Right lobe of liver (tissue), 6 donors: ENCODE results near the gene SOX30. TPM values are rescaled to one million over a fixed set of nuclear protein-coding genes. Genes with fewer than 3 reads are reported as not detected.
"Not testable (repeated sequence)": the region's sequence is repeated elsewhere in the genome, so short reads cannot be mapped to it uniquely, and the experiment has no call there.

ENCODE experiments used
- ATAC-seq, 4 donors: fragments of 200-7000 bp; cut with Tn5 transposase; one replicate each; pipeline ENCODE4 v1.9.1; 2020; ENCODE audit warnings: mild to moderate bottlenecking in 4 of 4, moderate library complexity in 4 of 4
- DNase-seq, 3 donors: peaks; one replicate each; pipeline ENCODE4 v3.0.0-alpha.2; 2020
- H3K27ac ChIP-seq, 3 donors: fragments of 200-600 bp; one replicate each; pipeline ENCODE4 v1.8.0; 2022
- H3K27me3 ChIP-seq, 2 donors: fragments of 200-600 bp; one replicate each; pipeline ENCODE4 v1.8.0; 2022
- H3K36me3 ChIP-seq, 4 donors: fragments of 200-600 bp; sonication (generic) in 1 of 4; one replicate each; pipeline versions ENCODE4 v1.5.1 to v1.8.0; 2017 to 2022; ENCODE audit warnings: control low read depth in 1 of 4
- H3K4me1 ChIP-seq, 4 donors: fragments of 200-600 bp; sonication (generic) in 1 of 4; one replicate each; pipeline versions ENCODE4 v1.5.1 to v1.8.0; 2017 to 2022; ENCODE audit warnings: control low read depth in 1 of 4
- H3K4me3 ChIP-seq, 3 donors: fragments of 200-600 bp; one replicate each; pipeline ENCODE4 v1.8.0; 2022
- H3K9me3 ChIP-seq, 4 donors: fragments of 200-600 bp; sonication (generic) in 1 of 4; one replicate each; pipeline versions ENCODE4 v1.5.1 to v1.8.0; 2017 to 2022; ENCODE audit warnings: control low read depth in 1 of 4
- POLR2A ChIP-seq: fragments of 450-650 bp; IDR thresholded peaks from one replicate; pipeline ENCODE4 v1.6.1; 2017; ENCODE audit warnings: antibody characterized with exemption, mild to moderate bottlenecking
- WGBS: methylation state at CpG from one replicate; pipeline ENCODE4 v1.1.6; 2018; ENCODE audit warnings: low coverage, low lambda C conversion rate; ENCODE audit not compliant: insufficient coverage; ENCODE audit errors: missing lambda C conversion rate; 5-methylcytosine and 5-hydroxymethylcytosine counted together
- intact Hi-C, 2 donors: fragments of 100-400 bp; cut with DNase I; formaldehyde crosslinking; loops; one replicate each; pipeline versions ENCODE4 v1.11.2 to v1.14.1; 2022
- total RNA-seq, 6 experiments: library from RNA; depleted of rRNA in 2 of 6; stranded (reverse); fragments of >200 nt in 2 of 6; fragmentation: NEBNext Ultra II Directional in 3 of 6; extraction: Animal tissue kit (Norgen Biotek cat#: 25700) in 3 of 6; gene quantifications; one replicate each; pipeline versions ENCODE4 v1.1.0 to v1.2.4, GENCODE V29; 2016 to 2023
- TF ChIP-seq, protein P1 (sequence below), 4 donors: fragments of 200-600 bp in 3 of 4; fragments of 450-650 bp in 1 of 4; IDR thresholded peaks; one replicate each; pipeline versions ENCODE4 v1.5.1 to v1.8.0; 2016 to 2022; ENCODE audit warnings: antibody characterized with exemption in 4 of 4, mild to moderate bottlenecking in 2 of 4
- donor health status: DM: no; HTN: yes; CAD: no.
- donor health status: DM: no; HTN: no; CAD: no.
- donor health status: DM: no; HTN: no; CAD: no.
- donor health status: DM: no; HTN: yes; CAD: no.
- donor health status: DM: no; HTN: yes; CAD: no.

The SOX30 gene
- total RNA-seq, 6 experiments from 2014 or later: 0.07 to 0.12 TPM; not detected in 4

DNA sequence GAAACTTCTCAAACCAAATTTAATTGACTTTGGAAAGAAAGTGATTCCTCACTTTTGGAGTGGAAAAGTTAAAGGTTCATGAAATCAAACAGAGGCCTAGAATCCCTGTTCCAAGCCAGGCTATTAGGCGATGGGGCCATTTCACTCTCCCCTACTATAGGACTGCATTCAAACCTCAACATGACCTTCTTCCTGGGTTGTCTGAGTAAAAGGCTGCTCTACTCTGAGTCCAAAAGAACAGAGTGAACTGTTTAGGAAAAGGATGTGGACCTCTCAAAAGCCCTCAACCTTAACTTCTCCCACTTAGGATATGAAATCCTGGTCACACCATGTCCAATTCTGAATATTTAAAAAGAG is 34.9 kb upstream of the SOX30 start:
- TF ChIP-seq, protein P1, sequence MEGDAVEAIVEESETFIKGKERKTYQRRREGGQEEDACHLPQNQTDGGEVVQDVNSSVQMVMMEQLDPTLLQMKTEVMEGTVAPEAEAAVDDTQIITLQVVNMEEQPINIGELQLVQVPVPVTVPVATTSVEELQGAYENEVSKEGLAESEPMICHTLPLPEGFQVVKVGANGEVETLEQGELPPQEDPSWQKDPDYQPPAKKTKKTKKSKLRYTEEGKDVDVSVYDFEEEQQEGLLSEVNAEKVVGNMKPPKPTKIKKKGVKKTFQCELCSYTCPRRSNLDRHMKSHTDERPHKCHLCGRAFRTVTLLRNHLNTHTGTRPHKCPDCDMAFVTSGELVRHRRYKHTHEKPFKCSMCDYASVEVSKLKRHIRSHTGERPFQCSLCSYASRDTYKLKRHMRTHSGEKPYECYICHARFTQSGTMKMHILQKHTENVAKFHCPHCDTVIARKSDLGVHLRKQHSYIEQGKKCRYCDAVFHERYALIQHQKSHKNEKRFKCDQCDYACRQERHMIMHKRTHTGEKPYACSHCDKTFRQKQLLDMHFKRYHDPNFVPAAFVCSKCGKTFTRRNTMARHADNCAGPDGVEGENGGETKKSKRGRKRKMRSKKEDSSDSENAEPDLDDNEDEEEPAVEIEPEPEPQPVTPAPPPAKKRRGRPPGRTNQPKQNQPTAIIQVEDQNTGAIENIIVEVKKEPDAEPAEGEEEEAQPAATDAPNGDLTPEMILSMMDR (IDR thresholded peaks at IDR 0.05): no peak
- no peak for TF ChIP-seq POLR2A
- Histone ChIP-seq H3K27me3 (no peaks in the 10 kb centered on the region), H3K4me1 (no peaks in the 10 kb centered on the region), H3K27ac (no peak overlapping the region), H3K4me3 (no peak overlapping the region), H3K9me3 (no peaks in the 10 kb centered on the region), H3K36me3 (no peaks in the 10 kb centered on the region)
- no peak for ATAC-seq
- WGBS: 89% methylated on average over 1 of the region's 1 CpG
- intact Hi-C loops: no loop called here
- DNase-seq: no peak

DNA sequence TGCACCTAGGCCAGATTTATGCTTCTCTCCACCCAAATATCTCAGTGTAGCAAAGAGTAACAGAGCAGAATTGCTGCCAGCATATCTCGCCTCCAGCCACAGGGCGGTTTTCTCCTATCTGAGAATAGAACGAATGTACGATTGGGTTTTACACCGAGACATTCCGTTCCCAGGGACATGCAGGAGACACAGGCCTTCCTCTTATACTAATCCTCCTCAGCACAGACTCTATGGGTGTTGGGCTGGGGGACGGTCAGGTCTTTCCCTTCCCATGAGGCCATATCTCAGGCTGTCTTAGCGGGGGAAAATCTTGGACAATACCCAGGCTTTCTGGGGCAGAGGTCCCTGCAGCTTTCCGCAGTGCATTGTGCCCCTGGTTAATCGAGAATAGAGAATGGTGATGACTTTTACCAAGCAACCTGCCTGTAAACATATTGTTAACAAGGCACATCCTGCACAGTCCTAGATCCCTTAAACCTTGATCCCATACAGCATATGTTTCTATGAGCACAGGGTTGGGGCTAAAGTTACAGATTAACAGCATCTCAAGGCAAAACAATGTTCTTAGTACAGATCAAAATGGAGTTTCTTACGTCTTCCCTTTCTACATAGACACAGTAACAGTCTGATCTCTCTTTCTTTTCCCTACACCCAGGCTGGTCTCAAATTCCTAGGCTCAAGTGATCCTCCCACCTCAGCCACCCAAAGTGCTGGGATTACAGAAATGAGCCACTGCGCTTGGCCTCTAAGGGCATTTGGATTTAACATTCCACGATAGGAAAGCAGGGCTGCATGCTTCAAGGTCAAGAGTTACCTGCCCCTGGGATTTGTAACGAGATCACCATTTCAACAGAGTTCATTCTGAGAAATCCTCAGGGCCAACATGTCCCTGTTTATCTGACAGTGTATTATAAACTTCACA is 34.3 kb upstream of the SOX30 start:
- H3K27ac ChIP-seq, intact Hi-C loops, H3K4me3 ChIP-seq, H3K4me1 ChIP-seq, ATAC-seq, H3K9me3 ChIP-seq, H3K36me3 ChIP-seq, H3K27me3 ChIP-seq: not testable (repeated sequence)
- peak in 1 of 3 donors; percentile 14 for DNase-seq
- WGBS: 78% methylated on average over 13 of the region's 14 CpGs

DNA sequence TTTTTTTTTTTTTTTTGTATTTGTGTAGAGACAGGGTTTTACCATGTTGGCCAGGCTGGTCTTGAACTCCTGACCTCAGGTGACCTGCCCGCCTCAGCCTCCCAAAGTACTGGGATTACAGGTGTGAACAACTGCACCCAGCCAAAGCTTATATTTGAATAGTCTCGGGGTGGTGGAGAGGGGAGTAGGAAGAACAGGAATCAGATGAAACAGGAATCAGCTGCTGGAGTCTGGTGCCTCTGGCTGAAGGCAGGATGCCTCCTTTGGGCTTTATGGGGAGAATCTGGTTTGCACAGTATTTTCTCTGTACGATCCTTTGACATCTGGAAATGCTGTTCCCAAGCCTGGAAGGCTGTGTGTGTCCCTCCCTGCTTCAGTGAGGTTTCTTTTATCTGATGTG is 30.0 kb upstream of the SOX30 start:
- WGBS: 46% methylated on average over 3 of the region's 3 CpGs
- intact Hi-C loops: no loop called here
- ATAC-seq: no peak

DNA sequence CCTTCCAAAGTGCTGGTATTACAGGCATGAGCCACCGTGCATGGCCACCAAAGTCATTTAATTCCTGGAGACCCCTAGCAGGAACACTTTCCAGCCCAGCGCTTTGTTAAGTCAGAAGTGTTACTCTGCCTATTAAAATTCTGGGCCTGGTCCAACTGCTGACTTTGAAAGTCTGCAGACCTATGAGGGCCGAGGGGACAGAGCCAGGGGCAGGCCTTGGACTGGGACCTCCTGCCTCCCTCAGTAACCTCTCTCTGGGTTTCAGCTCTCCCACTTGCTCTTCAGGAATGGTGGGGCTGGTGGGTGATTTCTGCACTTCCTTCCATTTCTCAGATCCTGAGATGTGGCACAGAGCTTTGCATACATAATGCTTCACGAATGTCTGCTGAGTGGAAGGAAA is 28.8 kb upstream of the SOX30 start:
- Histone ChIP-seq H3K27me3 (no peaks in the 10 kb centered on the region), H3K36me3 (no peaks in the 10 kb centered on the region), H3K4me3 (no peak overlapping the region), H3K9me3 (no peaks in the 10 kb centered on the region), H3K4me1 (no peaks in the 10 kb centered on the region), H3K27ac (no peak overlapping the region)
- intact Hi-C loops: no loop called here
- peak in 1 of 3 donors; percentile 31 for DNase-seq
- ATAC-seq: no peak
- WGBS: 62% methylated on average over 4 of the region's 4 CpGs
- TF ChIP-seq, protein P1 (IDR thresholded peaks at IDR 0.05): no peak
- no peak for TF ChIP-seq POLR2A

More for the DNA sequence above, 30.0 kb upstream of the SOX30 start:
- TF ChIP-seq, protein P1 (IDR thresholded peaks at IDR 0.05): no peak
- TF ChIP-seq POLR2A: no peak
- H3K9me3 ChIP-seq: no peaks in the 10 kb centered on the region
- peak in 1 of 3 donors; percentile 1 for DNase-seq
- no peaks in the 10 kb centered on the region for H3K4me1 ChIP-seq
- H3K27me3 ChIP-seq: no peaks in the 10 kb centered on the region
- no peaks in the 10 kb centered on the region for H3K36me3 ChIP-seq
- H3K27ac ChIP-seq: no peak overlapping the region
- H3K4me3 ChIP-seq: no peak overlapping the region

DNA sequence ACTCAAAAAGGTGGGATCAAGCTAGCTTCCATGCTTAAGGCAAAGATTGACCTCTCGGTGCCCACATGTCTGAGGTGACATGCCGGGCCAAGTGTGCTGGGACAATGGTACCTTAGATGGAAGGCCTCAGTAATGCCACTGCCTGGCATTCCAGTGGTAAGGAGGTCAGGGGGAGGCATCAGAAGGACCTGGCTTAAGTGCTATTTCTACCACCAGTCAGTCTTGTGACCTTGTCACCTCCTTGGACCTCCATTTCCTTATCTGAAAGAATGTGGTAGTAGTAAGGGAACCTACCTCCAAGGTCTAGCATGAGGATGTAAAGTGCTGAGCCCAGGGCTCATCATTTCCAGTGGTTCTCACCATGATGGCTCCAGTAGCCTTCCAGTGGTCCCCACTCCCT is 28.0 kb upstream of the SOX30 start:
- WGBS: no CpG with 5 or more reads among the region's 2 CpGs
- Histone ChIP-seq H3K4me3 (no peak overlapping the region), H3K36me3 (no peaks in the 10 kb centered on the region), H3K27me3 (no peaks in the 10 kb centered on the region), H3K9me3 (no peaks in the 10 kb centered on the region), H3K4me1 (no peaks in the 10 kb centered on the region), H3K27ac (no peak overlapping the region)
- TF ChIP-seq, protein P1 (IDR thresholded peaks at IDR 0.05): no peak
- TF ChIP-seq POLR2A: no peak
- intact Hi-C loops: no loop called here
- no peak for ATAC-seq
- peak in 1 of 3 donors; percentile 9 for DNase-seq
